ENCODE results near the gene PRSS22. TPM values are rescaled to one million over a fixed set of nuclear protein-coding genes. Genes with fewer than 3 reads are reported as not detected.

The PRSS22 gene
- total RNA-seq, 1 experiment from 2014 or later, result 36.9 TPM

DNA sequence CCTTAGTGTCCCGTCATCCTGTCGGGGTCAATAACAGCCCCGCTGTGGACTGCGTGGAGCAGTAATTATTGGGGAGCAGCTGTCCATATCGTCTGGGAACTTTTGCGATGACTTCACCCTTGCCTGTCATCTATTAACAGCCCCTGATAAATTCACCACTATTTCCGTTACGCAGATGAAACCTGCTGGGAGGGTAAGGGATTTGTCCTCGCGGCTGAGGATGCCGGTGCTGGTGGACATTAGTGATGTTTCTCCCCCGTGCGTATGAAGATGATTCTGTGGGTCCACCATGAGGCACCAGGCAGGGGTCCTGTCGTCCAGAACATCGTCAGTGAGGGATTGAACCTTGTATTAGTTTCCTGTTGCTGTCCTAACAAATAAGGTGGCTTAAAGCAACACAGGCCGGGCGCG lies 26.1 kb upstream of the PRSS22 start:
- H3K9me2 ChIP-seq (replicated peaks; ENCODE audit: low read length), result no peaks in the 10 kb centered on the region
- DNase-seq (no peak), ATAC-seq (no peak)
- H3K9me3 ChIP-seq (ENCODE audit: low read length), result no peaks in the 10 kb centered on the region
- no peaks in the 10 kb centered on the region for H3K27me3 ChIP-seq (ENCODE audit: low read length)
- TF ChIP-seq EZH2phosphoT487 (IDR thresholded peaks at IDR 0.05; ENCODE audit: borderline replicate concordance, low read length) (no peak), EZH2 (IDR thresholded peaks at IDR 0.05; ENCODE audit: low read length, unreplicated experiment) (no peak)
- TF ChIP-seq, protein P1, sequence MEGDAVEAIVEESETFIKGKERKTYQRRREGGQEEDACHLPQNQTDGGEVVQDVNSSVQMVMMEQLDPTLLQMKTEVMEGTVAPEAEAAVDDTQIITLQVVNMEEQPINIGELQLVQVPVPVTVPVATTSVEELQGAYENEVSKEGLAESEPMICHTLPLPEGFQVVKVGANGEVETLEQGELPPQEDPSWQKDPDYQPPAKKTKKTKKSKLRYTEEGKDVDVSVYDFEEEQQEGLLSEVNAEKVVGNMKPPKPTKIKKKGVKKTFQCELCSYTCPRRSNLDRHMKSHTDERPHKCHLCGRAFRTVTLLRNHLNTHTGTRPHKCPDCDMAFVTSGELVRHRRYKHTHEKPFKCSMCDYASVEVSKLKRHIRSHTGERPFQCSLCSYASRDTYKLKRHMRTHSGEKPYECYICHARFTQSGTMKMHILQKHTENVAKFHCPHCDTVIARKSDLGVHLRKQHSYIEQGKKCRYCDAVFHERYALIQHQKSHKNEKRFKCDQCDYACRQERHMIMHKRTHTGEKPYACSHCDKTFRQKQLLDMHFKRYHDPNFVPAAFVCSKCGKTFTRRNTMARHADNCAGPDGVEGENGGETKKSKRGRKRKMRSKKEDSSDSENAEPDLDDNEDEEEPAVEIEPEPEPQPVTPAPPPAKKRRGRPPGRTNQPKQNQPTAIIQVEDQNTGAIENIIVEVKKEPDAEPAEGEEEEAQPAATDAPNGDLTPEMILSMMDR (conservative IDR thresholded peaks at IDR 0.05; ENCODE audit: low read depth, low read length), result no peak
- H2AFZ ChIP-seq (ENCODE audit: low read length), result peak overlapping the region; percentile 80
- intact Hi-C loops (cut with micrococcal nuclease), result no loop called here
- peak overlapping the region; percentile 90 for H3K4me2 ChIP-seq (ENCODE audit: low read length)
- peaks cover 5% of the 10 kb centered on the region; the same call in 1 of the 2 replicates for H3K4me1 ChIP-seq (ENCODE audit: insufficient read depth, low read length)
- CTCF ChIA-PET, result interaction anchor here (1.7 kb wide), 1 partner anchor 43 kb away, joined by 4 read pairs; no protein-coding TSS in a partner anchor
- H3K4me3 ChIP-seq (ENCODE audit: low read length), result peak overlapping the region; percentile 90
- H3K36me3 ChIP-seq (ENCODE audit: low read depth, low read length), result peaks cover 3% of the 10 kb centered on the region; the same call in 1 of the 2 replicates
- POLR2A ChIA-PET (ENCODE audit: unreplicated experiment), result no interaction called here
- H3K79me2 ChIP-seq (ENCODE audit: low read length), result peaks cover 16% of the 10 kb centered on the region
- H3K9ac ChIP-seq (ENCODE audit: low read length), result peak overlapping the region; percentile 77; the same call in 1 of the 2 replicates
- H3K27ac ChIP-seq (ENCODE audit: low read length), result no peak overlapping the region
- H4K20me1 ChIP-seq (ENCODE audit: low read length), result no peaks in the 10 kb centered on the region
- TSS peak; percentile 49 for BruUV-seq (replicated peaks)
- no peaks in the 10 kb centered on the region for H3F3A ChIP-seq (ENCODE audit: low read length, unreplicated experiment)

DNA sequence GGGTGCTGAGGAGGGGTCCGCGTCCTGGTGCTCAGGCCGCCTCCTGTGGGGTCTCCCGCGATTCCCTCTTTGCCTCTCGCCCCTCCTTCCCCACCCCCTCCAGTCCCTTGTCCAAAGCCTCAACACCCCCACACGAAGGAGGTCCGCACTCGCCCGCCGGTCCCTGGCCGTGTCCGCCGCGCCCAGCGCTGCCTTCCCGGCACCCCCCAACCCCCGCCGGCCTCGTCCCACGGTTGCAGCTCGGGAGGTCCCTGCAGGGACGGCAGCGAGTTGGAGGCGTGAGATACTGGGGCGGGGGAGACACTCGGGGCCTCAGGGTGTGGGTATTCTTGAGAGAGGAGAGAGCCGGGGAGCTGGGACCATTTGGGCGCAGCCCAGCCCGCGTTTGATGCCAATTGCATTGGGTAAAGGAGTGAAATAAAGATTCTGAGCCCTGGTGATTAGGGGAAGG lies 25.5 kb upstream of the PRSS22 start:
- no peaks in the 10 kb centered on the region for H3K9me3 ChIP-seq (ENCODE audit: low read length)
- intact Hi-C loops (cut with micrococcal nuclease), result loop anchor here (2.0 kb wide), 1 partner anchor 21 kb away; no protein-coding TSS in a partner anchor
- CTCF ChIA-PET, result interaction anchor here (1.7 kb wide), 1 partner anchor 44 kb away, joined by 4 read pairs; no protein-coding TSS in a partner anchor
- peak; percentile 8; the same call in 1 of the 2 replicates for ATAC-seq
- H3K4me2 ChIP-seq (ENCODE audit: low read length), result peak overlapping the region; percentile 90
- DNase-seq, result no peak
- H3F3A ChIP-seq (ENCODE audit: low read length, unreplicated experiment), result no peaks in the 10 kb centered on the region
- peak overlapping the region; percentile 77 for H3K9ac ChIP-seq (ENCODE audit: low read length)
- POLR2A ChIA-PET (ENCODE audit: unreplicated experiment), result interaction anchor here (0.8 kb wide), 1 partner anchor 24 kb away, joined by 4 read pairs; no protein-coding TSS in a partner anchor
- no peak for TF ChIP-seq EZH2phosphoT487 (IDR thresholded peaks at IDR 0.05; ENCODE audit: borderline replicate concordance, low read length)
- TF ChIP-seq, protein P1 (conservative IDR thresholded peaks at IDR 0.05; ENCODE audit: low read depth, low read length), result no peak
- H3K36me3 ChIP-seq (ENCODE audit: low read depth, low read length), result peaks cover under 1% of the 10 kb centered on the region; the same call in 1 of the 2 replicates
- peak overlapping the region; percentile 90 for H3K4me3 ChIP-seq (ENCODE audit: low read length)
- H4K20me1 ChIP-seq (ENCODE audit: low read length), result no peaks in the 10 kb centered on the region
- no TSS peak for BruUV-seq (replicated peaks)
- peaks cover 16% of the 10 kb centered on the region for H3K79me2 ChIP-seq (ENCODE audit: low read length)
- peak overlapping the region; percentile 80 for H2AFZ ChIP-seq (ENCODE audit: low read length)
- H3K27me3 ChIP-seq (ENCODE audit: low read length), result no peaks in the 10 kb centered on the region
- no peak overlapping the region for H3K27ac ChIP-seq (ENCODE audit: low read length)
- peaks cover 5% of the 10 kb centered on the region; the same call in 1 of the 2 replicates for H3K4me1 ChIP-seq (ENCODE audit: insufficient read depth, low read length)
- H3K9me2 ChIP-seq (replicated peaks; ENCODE audit: low read length), result no peaks in the 10 kb centered on the region
